ENCODE results near the gene BMI1. TPM values are rescaled to one million over a fixed set of nuclear protein-coding genes. Genes with fewer than 3 reads are reported as not detected.

BMI1 gene
- total and polyA plus RNA-seq, 2 of the 4 experiments (the other 2 are of a cell fraction): 19.7 to 25.8 TPM

DNA sequence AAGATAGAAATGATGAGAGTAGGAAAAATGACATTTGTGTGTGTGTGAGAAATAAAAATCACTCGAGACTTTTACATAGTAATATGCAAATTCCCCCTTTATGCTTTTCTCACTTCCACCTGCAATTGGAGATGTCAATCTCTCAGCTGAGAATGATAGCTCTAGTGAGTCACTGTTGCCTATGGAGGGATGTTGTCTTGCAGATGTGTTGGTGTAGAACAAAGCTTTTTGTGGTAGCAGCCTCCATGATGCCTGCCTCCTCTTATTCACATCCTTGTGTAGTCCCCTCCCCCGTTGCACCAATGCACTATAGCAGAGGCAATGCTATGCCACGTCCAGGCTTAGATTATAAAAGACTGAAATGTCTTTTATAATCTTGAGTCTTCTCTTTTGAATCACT, 58.2 kb downstream of the BMI1 start:
- no peak overlapping the region for H4K5ac ChIP-seq (ENCODE audit: low read depth, low read length)
- intact Hi-C loops (cut with micrococcal nuclease): no loop called here
- no peak overlapping the region for H3K9ac ChIP-seq (ENCODE audit: low read depth, low read length)
- no peak for DNase-seq
- no peak for ATAC-seq (ENCODE audit: low read depth)
- H3K14ac ChIP-seq (replicated peaks; ENCODE audit: low read depth, low read length): no peak overlapping the region
- no peak overlapping the region for H3K4ac ChIP-seq (ENCODE audit: low read depth, low read length)
- no peaks in the 10 kb centered on the region for H3K9me1 ChIP-seq (ENCODE audit: insufficient read depth, low read length)
- dilution Hi-C loops (cut with HindIII; ENCODE audit: low sequenced_read_pairs, unreplicated experiment): no loop called here
- no peak overlapping the region for H2AK9ac ChIP-seq (replicated peaks; ENCODE audit: low read depth, low read length, poor library complexity)
- TF ChIP-seq CEBPB (IDR thresholded peaks at IDR 0.05; ENCODE audit: low read depth, low read length): no peak
- TF ChIP-seq FOS (IDR thresholded peaks at IDR 0.05; ENCODE audit: low read depth, low read length): no peak
- TF ChIP-seq, protein P1, sequence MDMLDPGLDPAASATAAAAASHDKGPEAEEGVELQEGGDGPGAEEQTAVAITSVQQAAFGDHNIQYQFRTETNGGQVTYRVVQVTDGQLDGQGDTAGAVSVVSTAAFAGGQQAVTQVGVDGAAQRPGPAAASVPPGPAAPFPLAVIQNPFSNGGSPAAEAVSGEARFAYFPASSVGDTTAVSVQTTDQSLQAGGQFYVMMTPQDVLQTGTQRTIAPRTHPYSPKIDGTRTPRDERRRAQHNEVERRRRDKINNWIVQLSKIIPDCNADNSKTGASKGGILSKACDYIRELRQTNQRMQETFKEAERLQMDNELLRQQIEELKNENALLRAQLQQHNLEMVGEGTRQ (IDR thresholded peaks at IDR 0.05; ENCODE audit: low read depth, low read length): no peak
- TF ChIP-seq CHD1 (IDR thresholded peaks at IDR 0.05; ENCODE audit: low read depth, low read length): no peak
- no peak for TF ChIP-seq SMC3 (IDR thresholded peaks at IDR 0.05; ENCODE audit: low read depth, low read length)
- no peak overlapping the region for H2BK20ac ChIP-seq (ENCODE audit: low read depth, low read length)
- WGBS, 2 experiments (ENCODE audit: extremely low coverage in 2 of 2, insufficient read length in 1 of 2): no CpG with 5 or more reads among the region's 3 CpGs
- H3K79me1 ChIP-seq (ENCODE audit: low read depth in 1 of 2, low read length in 2 of 2): no peaks in the 10 kb centered on the region
- no peaks in the 10 kb centered on the region for H4K20me1 ChIP-seq (ENCODE audit: insufficient read depth, low read length)
- H3K36me3 ChIP-seq (ENCODE audit: control insufficient read depth, insufficient read depth, low read length): no peaks in the 10 kb centered on the region
- no peak overlapping the region for H2BK120ac ChIP-seq (ENCODE audit: low read depth, low read length)
- H4K8ac ChIP-seq (ENCODE audit: low read depth in 2 of 2, low read length in 2 of 2): no peak overlapping the region
- H3K27ac ChIP-seq (ENCODE audit: insufficient read depth, low read length): no peak overlapping the region
- no peak overlapping the region for H2AK5ac ChIP-seq (ENCODE audit: low read depth, low read length)
- H2BK15ac ChIP-seq (ENCODE audit: low read depth, low read length): no peak overlapping the region
- H3K4me2 ChIP-seq (ENCODE audit: low read depth, low read length): no peak overlapping the region
- ChIA-PET CTCF (no interaction called here), POLR2A (ENCODE audit: unreplicated experiment) (no interaction called here)
- H2BK5ac ChIP-seq (ENCODE audit: low read depth, low read length, poor library complexity, severe bottlenecking): no peak overlapping the region
- no peak overlapping the region for H2AFZ ChIP-seq (replicated peaks; ENCODE audit: low read length, poor library complexity)
- no peak overlapping the region for H3K18ac ChIP-seq (ENCODE audit: low read depth, low read length)
- no TSS peak for BruUV-seq (replicated peaks)
- H3K23ac ChIP-seq (ENCODE audit: low read depth, low read length): no peak overlapping the region
- no peaks in the 10 kb centered on the region for H3K4me1 ChIP-seq (ENCODE audit: control insufficient read depth, insufficient read depth, low read length)
- in situ Hi-C loops (cut with MboI; ENCODE audit: low sequenced_read_pairs): no loop called here
- H3K4me3 ChIP-seq (ENCODE audit: insufficient read depth, low read depth, low read length): no peak overlapping the region
- H3K9me3 ChIP-seq (ENCODE audit: control insufficient read depth, insufficient read depth, low read length): no peaks in the 10 kb centered on the region
- H4K91ac ChIP-seq (ENCODE audit: insufficient read depth, low read depth, low read length): no peak overlapping the region
- peaks cover 2% of the 10 kb centered on the region; the same call in 1 of the 2 replicates for H3K27me3 ChIP-seq (ENCODE audit: control insufficient read depth, insufficient read depth, low read length)
- H3K56ac ChIP-seq (ENCODE audit: extremely low read depth, insufficient read depth, low read length): no peak overlapping the region

Small RNAs within 50 kb of the gene (microRNA-seq; reads per million reads assigned to microRNA genes)
- gene AL158211.3 (ENCODE audit: insufficient read depth, insufficient read length): not detected

Small RNAs within 50 kb of the gene (small RNA-seq; reads per million reads assigned to genes)
- 0 to 0.15 (median 0) reads per million in 5 experiments for gene AL158211.3

Other genes starting within 250 kb of the BMI1 start
- gene EBLN1, start 103.1 kb upstream of the BMI1 start, total RNA-seq (2012; rRNA removed): not detected in 2 replicates
- not detected in 2 replicates for gene EBLN1, start 103.1 kb upstream of the BMI1 start, polyA plus RNA-seq (2012; rRNA removed)
- gene COMMD3, start 4.7 kb upstream of the BMI1 start, total RNA-seq (2012; rRNA removed): 33.1 and 44.8 TPM in 2 replicates
- gene COMMD3, start 4.7 kb upstream of the BMI1 start, polyA plus RNA-seq (2012; rRNA removed): 25.4 and 30.8 TPM in 2 replicates
- gene SPAG6, start 24.4 kb downstream of the BMI1 start, total RNA-seq (2012; rRNA removed): not detected in 2 replicates
- gene SPAG6, start 24.4 kb downstream of the BMI1 start, polyA plus RNA-seq (2012; rRNA removed): not detected in 2 replicates